Mesenchymal stem cell (in vitro differentiated cells and primary cell): ENCODE data around the gene WFDC8.
"Not testable (repeated sequence)": the region's sequence is repeated elsewhere in the genome, so short reads cannot be mapped to it uniquely, and the experiment has no call there.

Experiments
- DNase-seq: peaks from one replicate; pipeline ENCODE4 v3.0.0-alpha.2; 2013
- H2AFZ ChIP-seq: one replicate; pipeline ENCODE4 v1.6.1; 2013; ENCODE audit warnings: low read depth, mild to moderate bottlenecking, control low read depth, inconsistent platforms, low read length, moderate library complexity
- H2AK5ac ChIP-seq: 2 replicates; pipeline ENCODE4 v1.6.1; 2013; ENCODE audit warnings: low read length, moderate library complexity, mild to moderate bottlenecking, inconsistent platforms; ENCODE audit not compliant: severe bottlenecking
- H2BK120ac ChIP-seq: one replicate; pipeline ENCODE4 v1.6.1; 2013; ENCODE audit warnings: low read depth, mild to moderate bottlenecking, inconsistent platforms, low read length, moderate library complexity
- H2BK12ac ChIP-seq, 2 experiments: one replicate each; pipeline ENCODE4 v1.6.1; 2013; ENCODE audit warnings: inconsistent platforms in 2 of 2, low read length in 2 of 2, mild to moderate bottlenecking in 2 of 2, moderate library complexity in 2 of 2, control low read depth in 1 of 2
- H2BK15ac ChIP-seq: one replicate; pipeline ENCODE4 v1.6.1; 2013; ENCODE audit warnings: mild to moderate bottlenecking, low read depth, inconsistent platforms; ENCODE audit not compliant: poor library complexity, severe bottlenecking
- H2BK5ac ChIP-seq: 2 replicates; pipeline ENCODE4 v1.6.1; 2013; ENCODE audit warnings: low read depth, mild to moderate bottlenecking, low read length, control low read depth, inconsistent platforms; ENCODE audit not compliant: poor library complexity, severe bottlenecking
- H3K14ac ChIP-seq, 2 experiments: one replicate each; pipeline ENCODE4 v1.6.1; 2013; ENCODE audit warnings: inconsistent platforms in 2 of 2, low read length in 2 of 2, control low read depth in 1 of 2, mild to moderate bottlenecking in 1 of 2, moderate library complexity in 1 of 2
- H3K18ac ChIP-seq, 2 experiments: one replicate each; pipeline ENCODE4 v1.6.1; 2013; ENCODE audit warnings: inconsistent platforms in 2 of 2, low read length in 2 of 2, control low read depth in 1 of 2, low read depth in 1 of 2, mild to moderate bottlenecking in 1 of 2
- H3K23ac ChIP-seq, 2 experiments: one replicate each; pipeline ENCODE4 v1.6.1; 2013; ENCODE audit warnings: inconsistent platforms in 2 of 2, low read length in 2 of 2, mild to moderate bottlenecking in 2 of 2, moderate library complexity in 2 of 2, control low read depth in 1 of 2
- H3K27ac ChIP-seq: 2 replicates; pipeline ENCODE4 v1.5.1; 2013; ENCODE audit warnings: mild to moderate bottlenecking, moderate library complexity, low read length, control low read depth, inconsistent platforms; ENCODE audit not compliant: poor library complexity, severe bottlenecking
- H3K27me3 ChIP-seq, 2 experiments: 2 replicates each; pipeline versions ENCODE4 v1.6.1 to v1.7.0; 2013; ENCODE audit warnings: low read length in 2 of 2, mild to moderate bottlenecking in 2 of 2, moderate library complexity in 2 of 2, control low read depth in 1 of 2, inconsistent platforms in 1 of 2; ENCODE audit not compliant: control insufficient read depth in 1 of 2, insufficient read depth in 1 of 2
- H3K36me3 ChIP-seq, 2 experiments: 2 replicates each; pipeline versions ENCODE4 v1.6.1 to v1.7.0; 2013; ENCODE audit warnings: low read length in 2 of 2, control low read depth in 1 of 2, inconsistent platforms in 1 of 2, low read depth in 1 of 2, mild to moderate bottlenecking in 1 of 2; ENCODE audit not compliant: insufficient read depth in 2 of 2, control insufficient read depth in 1 of 2
- H3K4ac ChIP-seq, 2 experiments: one replicate each; pipeline ENCODE4 v1.6.1; 2013; ENCODE audit warnings: inconsistent platforms in 2 of 2, low read length in 2 of 2, mild to moderate bottlenecking in 2 of 2, moderate library complexity in 2 of 2, control low read depth in 1 of 2, low read depth in 1 of 2
- H3K4me1 ChIP-seq: 2 replicates; pipeline ENCODE4 v1.6.1; 2013; ENCODE audit warnings: low read depth, low read length, control low read depth; ENCODE audit not compliant: control insufficient read depth, insufficient read depth
- H3K4me2 ChIP-seq: 2 replicates; pipeline ENCODE4 v1.6.1; 2013; ENCODE audit warnings: low read length, mild to moderate bottlenecking, inconsistent platforms; ENCODE audit not compliant: poor library complexity, severe bottlenecking
- H3K4me3 ChIP-seq, 2 experiments: 2 replicates each; pipeline versions ENCODE4 v1.5.1 to v1.7.0; 2013; ENCODE audit warnings: low read length in 2 of 2, mild to moderate bottlenecking in 2 of 2, control low read depth in 1 of 2, low read depth in 1 of 2; ENCODE audit not compliant: insufficient read depth in 1 of 2
- H3K79me1 ChIP-seq: replicated peaks from 2 replicates; pipeline ENCODE4 v1.6.1; 2013; ENCODE audit warnings: mild to moderate bottlenecking, control low read depth, low read length, inconsistent platforms; ENCODE audit not compliant: poor library complexity, severe bottlenecking
- H3K9ac ChIP-seq: 2 replicates; pipeline ENCODE4 v1.7.0; 2013; ENCODE audit warnings: mild to moderate bottlenecking, low read length, moderate library complexity
- H3K9me3 ChIP-seq: 2 replicates; pipeline ENCODE4 v1.7.0; 2013; ENCODE audit warnings: mild to moderate bottlenecking, low read length; ENCODE audit not compliant: control insufficient read depth
- H4K8ac ChIP-seq: one replicate; pipeline ENCODE4 v1.6.1; 2013; ENCODE audit warnings: inconsistent platforms, mild to moderate bottlenecking, low read length, moderate library complexity
- H4K91ac ChIP-seq: one replicate; pipeline ENCODE4 v1.6.1; 2013; ENCODE audit warnings: mild to moderate bottlenecking, low read length, inconsistent platforms
- WGBS: methylation state at CpG from one replicate; pipeline ENCODE4 v1.1.7; 2013; ENCODE audit warnings: mixed read lengths; 5-methylcytosine and 5-hydroxymethylcytosine counted together

Gene WFDC8

DNA sequence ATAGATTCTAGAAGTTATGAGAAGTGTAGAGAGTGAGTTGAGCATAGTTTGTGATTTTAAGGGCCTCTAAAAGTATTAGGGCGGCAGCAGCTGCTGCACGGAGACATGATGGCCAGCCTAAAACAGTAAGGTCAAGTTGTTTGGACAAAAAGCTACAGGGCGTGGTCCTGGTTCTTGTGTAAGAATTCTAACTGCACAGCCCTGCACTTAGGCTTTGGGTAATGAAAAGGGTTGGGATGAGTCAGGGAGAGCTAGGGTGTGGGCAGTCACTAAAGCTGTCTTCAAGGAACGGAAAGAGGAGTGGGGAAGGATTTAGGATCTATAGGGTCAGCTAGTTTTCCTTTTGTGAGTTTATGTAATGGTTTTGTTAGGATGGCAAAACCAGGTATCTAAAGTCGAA is 6.9 kb upstream of the WFDC8 start:
- H3K27me3 ChIP-seq, H3K18ac ChIP-seq, H4K91ac ChIP-seq, H2BK15ac ChIP-seq, H4K8ac ChIP-seq, H3K4me3 ChIP-seq, H3K9me3 ChIP-seq, H3K79me1 ChIP-seq, H3K14ac ChIP-seq, H2BK12ac ChIP-seq, H3K23ac ChIP-seq, H3K4ac ChIP-seq, H2AFZ ChIP-seq, H2BK5ac ChIP-seq, H3K4me1 ChIP-seq, H3K27ac ChIP-seq, H3K36me3 ChIP-seq, H2AK5ac ChIP-seq, H2BK120ac ChIP-seq, H3K4me2 ChIP-seq, H3K9ac ChIP-seq, DNase-seq: not testable (repeated sequence)
- 74% methylated on average over 5 of the region's 5 CpGs for WGBS

GRCh38 chr20:45584294-45584693 is 5.2 kb upstream of the WFDC8 start:
- H2BK12ac ChIP-seq, H3K23ac ChIP-seq, H3K27me3 ChIP-seq, H2AK5ac ChIP-seq, H3K4me2 ChIP-seq, H3K9ac ChIP-seq, H3K79me1 ChIP-seq, H2BK15ac ChIP-seq, H3K18ac ChIP-seq, H2BK5ac ChIP-seq, H3K14ac ChIP-seq, H3K4ac ChIP-seq, H4K91ac ChIP-seq, H2BK120ac ChIP-seq, H3K9me3 ChIP-seq, H3K27ac ChIP-seq, H3K36me3 ChIP-seq, H3K4me3 ChIP-seq, DNase-seq, H2AFZ ChIP-seq, H4K8ac ChIP-seq, H3K4me1 ChIP-seq: not testable (repeated sequence)
- WGBS: 67% methylated on average over 5 of the region's 5 CpGs

- Histone ChIP-seq H2AK5ac (no peak overlapping the region), H3K79me1 (no peaks in the 10 kb centered on the region), H3K4me3 (no peak overlapping the region), H3K18ac (no peak overlapping the region), H2BK12ac (no peak overlapping the region), H2BK15ac (no peak overlapping the region), H3K27ac (no peak overlapping the region), H2BK120ac (no peak overlapping the region), H3K36me3 (no peaks in the 10 kb centered on the region), H3K9ac (no peak overlapping the region), H2BK5ac (no peak overlapping the region), H3K4me2 (no peak overlapping the region), H3K9me3 (no peaks in the 10 kb centered on the region), H3K14ac (no peak overlapping the region), H4K8ac (no peak overlapping the region), H3K23ac (no peak overlapping the region), H3K4ac (no peak overlapping the region), H3K4me1 (no peaks in the 10 kb centered on the region), H3K27me3 (peaks cover 0 to 5% of the 10 kb centered on the region in 2 experiments), H2AFZ (no peak overlapping the region), H4K91ac (no peak overlapping the region)
- no peak for DNase-seq
- 76% methylated on average over 2 of the region's 3 CpGs for WGBS
These were observed 4.4 kb upstream of the WFDC8 start for GRCh38 chr20:45583502-45583901.

- H3K14ac ChIP-seq: no peak overlapping the region
- H2AK5ac ChIP-seq: no peak overlapping the region
- no peak overlapping the region for H2BK5ac ChIP-seq
- H4K8ac ChIP-seq: no peak overlapping the region
- no peak overlapping the region for H3K9ac ChIP-seq
- peaks cover 0 to 5% of the 10 kb centered on the region in 2 experiments for H3K27me3 ChIP-seq
- no peak overlapping the region for H3K27ac ChIP-seq
- no peak overlapping the region for H3K4ac ChIP-seq
- no peak for DNase-seq
- no peak overlapping the region for H3K23ac ChIP-seq
- H2AFZ ChIP-seq: no peak overlapping the region
- no peaks in the 10 kb centered on the region for H3K4me1 ChIP-seq
- no peak overlapping the region for H2BK12ac ChIP-seq
- H3K36me3 ChIP-seq: no peaks in the 10 kb centered on the region
- H3K9me3 ChIP-seq: no peaks in the 10 kb centered on the region
- H2BK120ac ChIP-seq: no peak overlapping the region
- no peak overlapping the region for H3K4me3 ChIP-seq
- H2BK15ac ChIP-seq: no peak overlapping the region
- no peaks in the 10 kb centered on the region for H3K79me1 ChIP-seq
- no peak overlapping the region for H3K18ac ChIP-seq
- no peak overlapping the region for H4K91ac ChIP-seq
- H3K4me2 ChIP-seq: no peak overlapping the region
These were observed 2.6 kb upstream of the WFDC8 start for GRCh38 chr20:45581702-45582101.
